NCI-H510A (cell line): ENCODE results near the gene AAK1.
"Not testable (repeated sequence)": the region's sequence is repeated elsewhere in the genome, so short reads cannot be mapped to it uniquely, and the experiment has no call there.

Experiments
- DNase-seq: peaks from one replicate; lab custom pipeline; 2025; lab: John Stamatoyannopoulos, UW

Gene AAK1

GRCh38 chr2:69643602-69644505, at the start of gene AAK1:
TSS of gene AAK1 (minus strand) at chr2:69643739. CDS start at chr2:69643040, 699 bp downstream.
- peak; percentile 85 for DNase-seq

- DNase-seq: no peak
Measured at GRCh38 chr2:69692424-69692823, 48.9 kb upstream of the AAK1 start.

GRCh38 chr2:69689969-69690368, 46.4 kb upstream of the AAK1 start:
- DNase-seq: no peak

GRCh38 chr2:69689466-69689865, 45.9 kb upstream of the AAK1 start:
- DNase-seq: no peak

GRCh38 chr2:69687971-69688611, 44.6 kb upstream of the AAK1 start:
- no peak for DNase-seq

- DNase-seq: no peak
Measured at GRCh38 chr2:69686813-69687212, 43.3 kb upstream of the AAK1 start.

GRCh38 chr2:69685321-69686048, 41.9 kb upstream of the AAK1 start:
- no peak for DNase-seq

GRCh38 chr2:69683170-69683971, 39.8 kb upstream of the AAK1 start:
- no peak for DNase-seq

- no peak for DNase-seq
Measured at GRCh38 chr2:69682525-69682924, 39.0 kb upstream of the AAK1 start.

GRCh38 chr2:69680001-69680675, 36.6 kb upstream of the AAK1 start:
- no peak for DNase-seq

GRCh38 chr2:69677914-69678313, 34.4 kb upstream of the AAK1 start:
- no peak for DNase-seq

GRCh38 chr2:69676146-69676545, 32.6 kb upstream of the AAK1 start:
- no peak for DNase-seq

GRCh38 chr2:69674316-69674670, 30.8 kb upstream of the AAK1 start:
- DNase-seq: no peak

- DNase-seq: not testable (repeated sequence)
Measured at GRCh38 chr2:69673098-69673497, 29.6 kb upstream of the AAK1 start.

- no peak for DNase-seq
Measured at GRCh38 chr2:69669666-69670065, 26.1 kb upstream of the AAK1 start.

- no peak for DNase-seq
Measured at GRCh38 chr2:69668598-69668997, 25.1 kb upstream of the AAK1 start.

GRCh38 chr2:69667805-69668382, 24.4 kb upstream of the AAK1 start:
- no peak for DNase-seq

- DNase-seq: no peak
Measured at GRCh38 chr2:69665152-69665551, 21.6 kb upstream of the AAK1 start.

GRCh38 chr2:69663860-69664259, 20.3 kb upstream of the AAK1 start:
- DNase-seq: no peak

GRCh38 chr2:69662547-69662946, 19.0 kb upstream of the AAK1 start:
- DNase-seq: not testable (repeated sequence)

- DNase-seq: no peak
Measured at GRCh38 chr2:69660637-69661036, 17.1 kb upstream of the AAK1 start.
